Skeletal muscle tissue (tissue), 4 donors: ENCODE measurements around the gene POR. TPM values are rescaled to one million over a fixed set of nuclear protein-coding genes. Genes with fewer than 3 reads are reported as not detected.

Source experiments
- H3K27ac ChIP-seq: one replicate; pipeline ENCODE4 v1.7.0; 2013; ENCODE audit warnings: mild to moderate bottlenecking, low read depth, low read length, inconsistent platforms
- H3K27me3 ChIP-seq, 3 donors: one replicate each; pipeline ENCODE4 v1.7.0; 2013; ENCODE audit warnings: low read length in 3 of 3; ENCODE audit not compliant: control insufficient read depth in 3 of 3, insufficient read depth in 3 of 3
- H3K36me3 ChIP-seq, 3 donors: one replicate each; pipeline ENCODE4 v1.7.0; 2013; ENCODE audit warnings: low read length in 3 of 3; ENCODE audit not compliant: control insufficient read depth in 3 of 3, insufficient read depth in 3 of 3
- H3K4me1 ChIP-seq, 3 donors: one replicate each; pipeline ENCODE4 v1.7.0; 2013; ENCODE audit warnings: low read length in 3 of 3, mild to moderate bottlenecking in 3 of 3; ENCODE audit not compliant: control insufficient read depth in 3 of 3, insufficient read depth in 3 of 3
- H3K4me3 ChIP-seq, 3 donors: one replicate each; pipeline ENCODE4 v1.7.0; 2013; ENCODE audit warnings: low read length in 3 of 3
- H3K9ac ChIP-seq, 3 donors: one replicate each; pipeline ENCODE4 v1.7.0; 2013; ENCODE audit warnings: low read length in 3 of 3, mild to moderate bottlenecking in 3 of 3, moderate library complexity in 2 of 3, low read depth in 1 of 3
- H3K9me3 ChIP-seq, 3 donors: one replicate each; pipeline ENCODE4 v1.7.0; 2013; ENCODE audit warnings: low read length in 3 of 3; ENCODE audit not compliant: control insufficient read depth in 3 of 3
- total RNA-seq: library from RNA; depleted of rRNA; stranded (reverse); fragments of >200 nt; gene quantifications from one replicate; pipeline ENCODE4 v1.2.3, GENCODE V29; 2014
- donor health status: Osteomylitis.

POR gene
- total RNA-seq, 1 donor from 2014 or later = 42.8 TPM

GRCh38 chr7:75928568-75928914, 13.6 kb downstream of the POR start:
- H3K9ac ChIP-seq = no peak overlapping the region
- no peaks in the 10 kb centered on the region for H3K36me3 ChIP-seq
- no peaks in the 10 kb centered on the region for H3K27me3 ChIP-seq
- no peaks in the 10 kb centered on the region for H3K9me3 ChIP-seq
- no peak overlapping the region for H3K27ac ChIP-seq
- no peak overlapping the region for H3K4me3 ChIP-seq
- H3K4me1 ChIP-seq = peaks cover 4 to 15% (median 13%) of the 10 kb centered on the region in 3 donors

- Histone ChIP-seq H3K27me3 (no peaks in the 10 kb centered on the region), H3K9ac (no peak overlapping the region), H3K9me3 (no peaks in the 10 kb centered on the region), H3K4me3 (no peak overlapping the region), H3K27ac (no peak overlapping the region), H3K36me3 (no peaks in the 10 kb centered on the region), H3K4me1 (peaks cover 0 to 12% (median 7%) of the 10 kb centered on the region in 3 donors)
Observed at GRCh38 chr7:75931680-75932079, 16.7 kb downstream of the POR start.

GRCh38 chr7:75937958-75938786, 23.2 kb downstream of the POR start:
- Histone ChIP-seq H3K27me3 (no peaks in the 10 kb centered on the region), H3K4me1 (peaks cover 7 to 22% (median 21%) of the 10 kb centered on the region in 3 donors), H3K27ac (peak overlapping the region; percentile 77), H3K9ac (peak overlapping the region in 1 of 3 donors; percentile 35), H3K9me3 (no peaks in the 10 kb centered on the region), H3K4me3 (peak overlapping the region in 2 of 3 donors; percentile 22 to 36), H3K36me3 (peaks cover 0 to 2% (median 0%) of the 10 kb centered on the region in 3 donors)

- Histone ChIP-seq H3K9ac (no peak overlapping the region), H3K36me3 (peaks cover 0 to 5% (median 0%) of the 10 kb centered on the region in 3 donors), H3K4me3 (no peak overlapping the region), H3K27ac (peak overlapping the region; percentile 77), H3K4me1 (peaks cover 7 to 23% (median 22%) of the 10 kb centered on the region in 3 donors), H3K27me3 (no peaks in the 10 kb centered on the region), H3K9me3 (no peaks in the 10 kb centered on the region)
Observed at GRCh38 chr7:75938921-75939320, 24.0 kb downstream of the POR start.

- peaks cover 10 to 41% (median 40%) of the 10 kb centered on the region in 3 donors for H3K4me1 ChIP-seq
- H3K4me3 ChIP-seq = no peak overlapping the region
- H3K9me3 ChIP-seq = no peaks in the 10 kb centered on the region
- no peaks in the 10 kb centered on the region for H3K27me3 ChIP-seq
- peaks cover 0 to 5% (median 0%) of the 10 kb centered on the region in 3 donors for H3K36me3 ChIP-seq
- no peak overlapping the region for H3K27ac ChIP-seq
- no peak overlapping the region for H3K9ac ChIP-seq
Observed at GRCh38 chr7:75943864-75944263, 28.9 kb downstream of the POR start.

GRCh38 chr7:75944507-75944906, 29.6 kb downstream of the POR start:
- Histone ChIP-seq H3K9me3 (no peaks in the 10 kb centered on the region), H3K36me3 (peaks cover 0 to 5% (median 0%) of the 10 kb centered on the region in 3 donors), H3K9ac (no peak overlapping the region), H3K4me3 (no peak overlapping the region), H3K4me1 (peaks cover 10 to 39% (median 37%) of the 10 kb centered on the region in 3 donors), H3K27ac (no peak overlapping the region), H3K27me3 (no peaks in the 10 kb centered on the region)

- Histone ChIP-seq H3K4me3 (no peak overlapping the region), H3K27me3 (no peaks in the 10 kb centered on the region), H3K27ac (peak overlapping the region; percentile 54), H3K9ac (peak overlapping the region in 1 of 3 donors; percentile 41), H3K36me3 (peaks cover 0 to 5% (median 0%) of the 10 kb centered on the region in 3 donors), H3K9me3 (no peaks in the 10 kb centered on the region), H3K4me1 (peaks cover 15 to 46% (median 45%) of the 10 kb centered on the region in 3 donors)
Observed at GRCh38 chr7:75945297-75946168, 30.6 kb downstream of the POR start.

GRCh38 chr7:75946207-75946855, 31.4 kb downstream of the POR start:
- Histone ChIP-seq H3K9me3 (no peaks in the 10 kb centered on the region), H3K27ac (peak overlapping the region; percentile 4), H3K4me1 (peaks cover 15 to 49% (median 48%) of the 10 kb centered on the region in 3 donors), H3K4me3 (no peak overlapping the region), H3K36me3 (peaks cover 0 to 3% (median 0%) of the 10 kb centered on the region in 3 donors), H3K27me3 (no peaks in the 10 kb centered on the region), H3K9ac (no peak overlapping the region)

- Histone ChIP-seq H3K36me3 (peaks cover 0 to 3% (median 0%) of the 10 kb centered on the region in 3 donors), H3K27me3 (no peaks in the 10 kb centered on the region), H3K27ac (peak overlapping the region; percentile 2), H3K4me1 (peaks cover 15 to 53% (median 52%) of the 10 kb centered on the region in 3 donors), H3K9me3 (no peaks in the 10 kb centered on the region), H3K9ac (peak overlapping the region; percentile 40 to 75 (median 45)), H3K4me3 (no peak overlapping the region)
Observed at GRCh38 chr7:75948179-75948578, 33.2 kb downstream of the POR start.
